Colonic mucosa (tissue), 4 donors: ENCODE results near the gene HERC2. TPM values are rescaled to one million over a fixed set of nuclear protein-coding genes. Genes with fewer than 3 reads are reported as not detected.

Source experiments
- DNase-seq: peaks from one replicate; pipeline ENCODE4 v3.0.0-alpha.2; 2020
- H3K27ac ChIP-seq: fragments of 200-600 bp; one replicate; pipeline ENCODE4 v1.8.0; 2021
- H3K27me3 ChIP-seq: fragments of 200-600 bp; one replicate; pipeline ENCODE4 v1.8.0; 2021
- H3K36me3 ChIP-seq: fragments of 200-600 bp; one replicate; pipeline ENCODE4 v1.8.0; 2021
- H3K4me1 ChIP-seq: fragments of 200-600 bp; one replicate; pipeline ENCODE4 v1.8.0; 2021; ENCODE audit warnings: mild to moderate bottlenecking
- H3K4me3 ChIP-seq: fragments of 200-600 bp; one replicate; pipeline ENCODE4 v1.8.0; 2021
- H3K9ac ChIP-seq, 2 donors: one replicate each; pipeline ENCODE4 v1.7.0; 2013; ENCODE audit warnings: control low read depth in 2 of 2, low read depth in 2 of 2, low read length in 2 of 2
- H3K9me3 ChIP-seq: fragments of 200-600 bp; one replicate; pipeline ENCODE4 v1.8.0; 2021
- CTCF ChIP-seq: fragments of 200-600 bp; IDR thresholded peaks from one replicate; pipeline ENCODE4 v1.8.0; 2022; ENCODE audit warnings: antibody characterized with exemption, mild to moderate bottlenecking
- intact Hi-C: fragments of 100-400 bp; cut with DNase I; formaldehyde crosslinking; loops from one replicate; pipeline ENCODE4 v1.14.1; 2022
- total RNA-seq, 2 donors: library from RNA; stranded (reverse); fragmentation: NEBNext Ultra II Directional in 1 of 2; extraction: Animal tissue kit (Norgen Biotek cat#: 25700) in 1 of 2; gene quantifications; one replicate each; pipeline ENCODE4 v1.2.1, GENCODE V29; 2021
- donor health status: healthy.
- donor health status: DM: no; HTN: no; CAD: no.
- donor health status: DM: no; HTN: no; CAD: no.

HERC2 gene
- total RNA-seq, 2 donors from 2014 or later: 50.8 to 71.2 TPM

- no peaks in the 10 kb centered on the region for H3K9me3 ChIP-seq
- H3K4me3 ChIP-seq: no peak overlapping the region
- H3K27me3 ChIP-seq: no peaks in the 10 kb centered on the region
- no peak for DNase-seq
- no peak overlapping the region for H3K27ac ChIP-seq
- no peak overlapping the region for H3K9ac ChIP-seq
- peaks cover 6% of the 10 kb centered on the region for H3K36me3 ChIP-seq
- no peaks in the 10 kb centered on the region for H3K4me1 ChIP-seq
- TF ChIP-seq CTCF: no peak
- intact Hi-C loops: no loop called here
Observed at GRCh38 chr15:28133281-28133680, 188.7 kb downstream of the HERC2 start.

DNA sequence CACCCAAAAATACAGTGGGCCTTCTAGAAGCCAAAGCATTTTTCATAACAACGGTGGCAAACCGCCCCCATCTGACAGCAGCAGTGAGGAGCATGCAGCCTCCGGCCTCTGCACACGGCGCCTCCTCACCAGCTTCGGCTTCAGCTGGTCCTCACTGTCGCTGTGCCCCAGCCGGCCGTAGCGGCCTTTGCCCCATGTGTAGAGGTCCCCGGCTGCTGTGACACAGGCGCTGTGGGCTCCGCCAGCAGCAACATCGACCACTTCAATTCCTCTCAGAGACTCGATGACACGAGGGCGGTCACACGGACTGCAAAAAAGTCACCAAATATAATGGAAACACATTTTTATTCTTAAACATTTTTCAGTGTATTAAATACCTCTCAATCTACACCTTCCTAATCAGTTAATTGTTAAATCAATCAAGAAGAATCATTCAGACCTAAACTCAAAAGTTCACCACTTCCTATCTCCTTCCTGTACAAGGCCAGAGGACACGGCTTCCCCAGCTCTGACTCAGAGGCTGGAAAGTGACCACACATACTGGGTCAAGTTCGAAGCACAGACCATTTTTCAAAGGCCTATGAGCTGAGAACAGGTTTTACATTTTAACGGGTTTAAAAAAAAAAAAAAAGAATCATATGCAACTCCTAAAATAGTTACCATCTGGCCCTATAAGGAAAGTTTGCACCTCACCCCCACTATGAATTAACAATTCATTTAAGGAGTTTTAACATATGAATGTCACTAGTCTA is 189.3 kb downstream of the HERC2 start:
- H3K27ac ChIP-seq: no peak overlapping the region
- peaks cover 6% of the 10 kb centered on the region for H3K36me3 ChIP-seq
- no peak for DNase-seq
- H3K4me3 ChIP-seq: no peak overlapping the region
- intact Hi-C loops: no loop called here
- H3K9me3 ChIP-seq: no peaks in the 10 kb centered on the region
- H3K4me1 ChIP-seq: no peaks in the 10 kb centered on the region
- no peak for TF ChIP-seq CTCF
- no peak overlapping the region for H3K9ac ChIP-seq
- no peaks in the 10 kb centered on the region for H3K27me3 ChIP-seq

DNA sequence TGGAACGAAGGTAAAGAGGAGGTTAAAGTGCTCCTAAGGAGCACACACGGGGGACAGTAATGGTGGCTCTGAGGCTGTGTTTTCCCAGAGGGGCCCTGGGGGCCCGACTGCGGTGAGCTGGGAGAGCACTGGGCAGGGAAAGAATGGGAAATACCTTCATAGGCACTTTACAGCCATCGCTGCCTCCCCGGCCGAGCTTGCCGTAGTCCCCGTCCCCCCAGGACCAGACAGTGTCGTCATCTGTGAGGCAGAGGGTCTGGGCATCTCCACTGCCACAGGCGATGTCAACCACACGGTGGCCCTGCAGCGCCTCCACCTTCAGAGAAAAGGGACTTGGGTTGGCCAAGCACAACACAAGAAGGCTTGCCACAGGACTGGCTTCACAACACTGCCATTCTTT is 190.0 kb downstream of the HERC2 start:
- intact Hi-C loops: loop anchor here (2.0 kb wide), 1 partner anchor 47 kb away; no protein-coding TSS in a partner anchor
- Histone ChIP-seq H3K27ac (no peak overlapping the region), H3K4me3 (no peak overlapping the region), H3K9ac (no peak overlapping the region), H3K27me3 (no peaks in the 10 kb centered on the region), H3K4me1 (no peaks in the 10 kb centered on the region), H3K9me3 (no peaks in the 10 kb centered on the region), H3K36me3 (peaks cover 6% of the 10 kb centered on the region)
- DNase-seq: no peak
- TF ChIP-seq CTCF: no peak

GRCh38 chr15:28131400-28131799 is 190.6 kb downstream of the HERC2 start:
- TF ChIP-seq CTCF: no peak
- no peak for DNase-seq
- intact Hi-C loops: loop anchor here (2.0 kb wide), 1 partner anchor 47 kb away; no protein-coding TSS in a partner anchor
- Histone ChIP-seq H3K9me3 (no peaks in the 10 kb centered on the region), H3K9ac (no peak overlapping the region), H3K27ac (no peak overlapping the region), H3K27me3 (no peaks in the 10 kb centered on the region), H3K4me3 (no peak overlapping the region), H3K4me1 (no peaks in the 10 kb centered on the region), H3K36me3 (peaks cover 6% of the 10 kb centered on the region)

GRCh38 chr15:28130651-28131050 is 191.3 kb downstream of the HERC2 start:
- TF ChIP-seq CTCF: no peak
- DNase-seq: no peak
- Histone ChIP-seq H3K9me3 (no peaks in the 10 kb centered on the region), H3K27me3 (no peaks in the 10 kb centered on the region), H3K27ac (no peak overlapping the region), H3K36me3 (peaks cover 6% of the 10 kb centered on the region), H3K4me3 (no peak overlapping the region), H3K9ac (no peak overlapping the region), H3K4me1 (no peaks in the 10 kb centered on the region)
- intact Hi-C loops: loop anchor here (2.0 kb wide), 1 partner anchor 48 kb away; no protein-coding TSS in a partner anchor
